GM19468 (cell line): Measurements from ENCODE around the gene RGR.

Experiments used
- ATAC-seq: cut with Tn5 transposase; IDR thresholded peaks from one replicate; pipeline ENCODE4 v1.9.1; 2021; ENCODE audit warnings: mild to moderate bottlenecking, moderate library complexity, moderate number of reproducible peaks; ENCODE audit not compliant: unreplicated experiment; ENCODE audit errors: extremely low read depth

The RGR gene

GRCh38 chr10:84290235-84290634 lies 45.4 kb downstream of the RGR start:
- no peak for ATAC-seq

- ATAC-seq, result no peak
Observed at GRCh38 chr10:84291384-84291783, 46.5 kb downstream of the RGR start.

DNA sequence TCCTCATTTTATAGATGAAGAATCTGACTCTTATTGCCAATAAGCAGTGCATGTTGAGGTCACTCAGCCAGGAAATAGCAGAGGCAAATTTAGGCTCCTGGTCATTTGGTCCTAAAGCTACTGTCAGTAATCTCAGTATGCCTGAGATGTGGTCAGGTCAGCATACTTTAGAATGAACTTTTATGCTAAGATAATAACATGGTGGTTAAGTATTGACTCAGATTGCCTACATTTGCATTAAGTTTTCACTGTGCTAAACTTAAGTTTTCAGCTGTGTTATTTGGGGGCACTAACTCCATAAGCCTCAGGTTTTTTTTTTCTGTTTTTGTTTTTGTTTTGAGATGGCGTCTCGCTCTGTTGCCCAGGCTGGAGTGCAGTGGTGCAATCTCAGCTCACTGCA lies 47.6 kb downstream of the RGR start:
- no peak for ATAC-seq

GRCh38 chr10:84293171-84293570 lies 48.3 kb downstream of the RGR start:
- ATAC-seq, result no peak

DNA sequence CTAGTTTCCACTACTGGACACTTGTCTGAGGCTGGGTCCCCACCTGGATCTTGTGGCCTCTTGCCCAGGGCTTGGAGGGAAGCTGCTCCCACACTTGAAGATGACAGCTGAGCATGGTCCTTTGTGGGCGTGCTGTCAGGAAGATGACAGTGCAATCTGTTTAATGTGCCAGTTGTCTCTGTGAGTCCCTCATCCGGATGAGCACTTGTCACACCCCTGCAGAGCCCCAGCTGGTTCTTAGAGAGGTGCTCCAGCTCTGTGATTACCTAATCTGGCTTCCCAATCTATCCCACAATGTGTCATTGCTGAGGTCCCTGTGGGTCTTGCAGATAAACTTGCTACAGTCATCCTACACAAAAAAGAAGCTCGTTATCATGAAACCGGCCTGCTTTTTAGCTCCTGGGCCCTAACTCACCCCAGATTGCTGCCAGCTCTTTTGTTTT lies 48.7 kb downstream of the RGR start:
- no peak for ATAC-seq

GRCh38 chr10:84294766-84295447 lies 50.1 kb downstream of the RGR start:
- ATAC-seq, result peak; percentile 64

DNA sequence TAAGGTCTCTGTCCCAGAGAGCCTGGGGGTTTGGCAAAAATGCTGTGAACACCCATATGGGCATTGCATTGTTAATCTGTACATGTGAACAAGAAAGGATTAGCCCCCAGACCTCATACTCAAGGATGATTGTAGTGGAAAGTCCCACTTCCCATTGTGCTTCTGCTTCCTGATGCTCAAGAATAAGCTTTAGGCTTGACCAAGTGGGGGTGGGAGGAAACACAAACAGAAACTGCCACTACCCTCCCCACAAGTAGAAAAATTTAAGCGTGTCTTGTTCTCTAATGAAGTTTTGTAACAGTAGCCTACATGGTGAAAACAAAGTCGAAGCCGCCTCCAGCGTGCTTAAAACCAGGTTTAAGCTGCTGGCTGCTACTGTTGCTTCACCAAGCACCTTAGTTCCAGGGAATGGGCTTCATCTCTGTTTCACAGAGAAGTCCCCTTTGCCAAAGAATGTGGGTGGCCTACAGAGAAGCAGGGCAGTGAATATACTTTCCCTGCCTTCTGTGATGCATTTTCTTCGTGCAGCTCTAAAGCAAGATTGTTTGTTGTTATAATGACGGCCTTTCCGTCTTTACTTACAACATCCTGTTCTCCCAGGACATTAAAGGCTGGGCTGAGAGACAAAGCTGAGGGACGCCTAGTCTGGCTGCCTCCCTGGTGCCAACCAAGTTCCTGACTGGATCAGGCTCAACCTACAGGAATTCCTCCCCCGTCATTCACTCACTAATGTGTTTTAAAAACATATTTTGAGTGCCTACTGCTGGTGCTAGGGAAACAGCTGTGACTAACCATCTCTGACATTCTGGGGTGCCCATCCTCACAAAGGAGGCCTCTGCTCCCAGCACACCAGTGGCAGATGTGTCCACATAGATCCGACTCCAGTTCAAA lies 51.5 kb downstream of the RGR start:
- ATAC-seq, result no peak

GRCh38 chr10:84298057-84298456 lies 53.2 kb downstream of the RGR start:
- ATAC-seq, result no peak

- no peak for ATAC-seq
Observed at GRCh38 chr10:84302223-84302622, 57.4 kb downstream of the RGR start.

- no peak for ATAC-seq
Observed at GRCh38 chr10:84306751-84307384, 62.0 kb downstream of the RGR start.

- ATAC-seq, result no peak
Observed at GRCh38 chr10:84308021-84308420, 63.2 kb downstream of the RGR start.

- no peak for ATAC-seq
Observed at GRCh38 chr10:84308481-84309304, 63.8 kb downstream of the RGR start.
